Thyroid gland (tissue), 4 donors: ENCODE measurements around the gene ZC3H7A. TPM values are rescaled to one million over a fixed set of nuclear protein-coding genes. Genes with fewer than 3 reads are reported as not detected.

Experiments
- DNase-seq, 2 donors: peaks; one replicate each; pipeline ENCODE4 v3.0.0-alpha.2; 2019
- H3K27ac ChIP-seq, 3 donors: fragments of 200-600 bp; sonication (generic); 1 replicate in 2 of 3; 2 replicates in 1 of 3; pipeline ENCODE4 v1.5.1; 2016 to 2019; ENCODE audit warnings: mild to moderate bottlenecking in 1 of 3, moderate library complexity in 1 of 3
- H3K27me3 ChIP-seq: fragments of 200-600 bp; sonication (generic); one replicate; pipeline ENCODE4 v1.5.1; 2019
- H3K36me3 ChIP-seq, 2 donors: fragments of 200-600 bp; sonication (generic); one replicate each; pipeline ENCODE4 v1.5.1; 2016 to 2019
- H3K4me1 ChIP-seq, 2 donors: fragments of 200-600 bp; sonication (generic); one replicate each; pipeline ENCODE4 v1.5.1; 2017 to 2019
- H3K4me3 ChIP-seq, 3 donors: fragments of 200-600 bp; sonication (generic); replicated peaks in 1 of 3; 1 replicate in 2 of 3; 2 replicates in 1 of 3; pipeline ENCODE4 v1.5.1; 2016; ENCODE audit warnings: mild to moderate bottlenecking in 1 of 3
- H3K9me3 ChIP-seq: fragments of 200-600 bp; sonication (generic); one replicate; pipeline ENCODE4 v1.5.1; 2017
- CTCF ChIP-seq, 6 experiments: fragments of 200-600 bp in 3 of 6; fragments of 450-650 bp in 3 of 6; sonication (generic) in 3 of 6; IDR thresholded peaks; one replicate each; pipeline ENCODE4 v1.5.1; 2016 to 2019; ENCODE audit warnings: antibody characterized with exemption in 6 of 6, mild to moderate bottlenecking in 2 of 6, inconsistent platforms in 1 of 6, moderate library complexity in 1 of 6
- POLR2A ChIP-seq, 2 donors: fragments of 450-650 bp; IDR thresholded peaks; one replicate each; pipeline ENCODE4 v1.6.1; 2017; ENCODE audit warnings: antibody characterized with exemption in 2 of 2, mild to moderate bottlenecking in 2 of 2, moderate library complexity in 1 of 2
- WGBS, 2 donors: methylation state at CpG; one replicate each; pipeline ENCODE4 v1.1.5; 2017; 5-methylcytosine and 5-hydroxymethylcytosine counted together
- intact Hi-C: fragments of 100-400 bp; cut with DNase I; formaldehyde crosslinking; loops from one replicate; pipeline ENCODE4 v1.15.1; 2023
- total RNA-seq, 4 donors: library from RNA; depleted of rRNA; stranded (reverse); fragments of >200 nt; gene quantifications; one replicate each; pipeline ENCODE4 v1.2.3, GENCODE V29; 2016

Gene ZC3H7A
- total RNA-seq, 4 donors from 2014 or later = 48.9 to 105 (median 62.7) TPM

GRCh38 chr16:11734025-11734652 is 62.9 kb downstream of the ZC3H7A start:
- Histone ChIP-seq H3K4me1 (peaks cover 37 to 57% of the 10 kb centered on the region in 2 donors), H3K4me3 (no peak overlapping the region), H3K9me3 (no peaks in the 10 kb centered on the region), H3K36me3 (peaks cover 24 to 29% of the 10 kb centered on the region in 2 donors), H3K27ac (peak overlapping the region; percentile 36 to 80 (median 68)), H3K27me3 (no peaks in the 10 kb centered on the region)
- peak; percentile 44 to 56 for DNase-seq
- intact Hi-C loops = no loop called here
- 36 to 46% methylated on average over 3 of the region's 3 CpGs for WGBS, 2 donors
- no peak for TF ChIP-seq CTCF (IDR thresholded peaks at IDR 0.05)
- no peak for TF ChIP-seq POLR2A (IDR thresholded peaks at IDR 0.05)

GRCh38 chr16:11731222-11731621 is 65.8 kb downstream of the ZC3H7A start:
- Histone ChIP-seq H3K4me3 (no peak overlapping the region), H3K9me3 (no peaks in the 10 kb centered on the region), H3K27me3 (no peaks in the 10 kb centered on the region), H3K27ac (peak overlapping the region; percentile 78 to 93 (median 89)), H3K36me3 (peaks cover 16 to 19% of the 10 kb centered on the region in 2 donors), H3K4me1 (peaks cover 48 to 77% of the 10 kb centered on the region in 2 donors)
- intact Hi-C loops = no loop called here
- WGBS, 2 donors = 83 to 85% methylated on average over 3 of the region's 3 CpGs
- DNase-seq = no peak
- TF ChIP-seq CTCF (IDR thresholded peaks at IDR 0.05) (no peak), POLR2A (IDR thresholded peaks at IDR 0.05) (no peak)

GRCh38 chr16:11729787-11730186 is 67.3 kb downstream of the ZC3H7A start:
- no peaks in the 10 kb centered on the region for H3K27me3 ChIP-seq
- DNase-seq = peak in 1 of 2 donors; percentile 33
- WGBS, 2 donors = 88 to 93% methylated on average over 3 of the region's 3 CpGs
- H3K9me3 ChIP-seq = no peaks in the 10 kb centered on the region
- intact Hi-C loops = no loop called here
- H3K27ac ChIP-seq = peak overlapping the region; percentile 78 to 93 (median 89)
- H3K4me3 ChIP-seq = no peak overlapping the region
- H3K4me1 ChIP-seq = peaks cover 51 to 78% of the 10 kb centered on the region in 2 donors
- H3K36me3 ChIP-seq = peaks cover 4 to 12% of the 10 kb centered on the region in 2 donors
- no peak for TF ChIP-seq POLR2A (IDR thresholded peaks at IDR 0.05)
- no peak for TF ChIP-seq CTCF (IDR thresholded peaks at IDR 0.05)

- no peak for DNase-seq
- WGBS, 2 donors = 76 to 77% methylated on average over 4 of the region's 4 CpGs
- H3K4me3 ChIP-seq = no peak overlapping the region
- H3K27me3 ChIP-seq = no peaks in the 10 kb centered on the region
- no peaks in the 10 kb centered on the region for H3K9me3 ChIP-seq
- H3K36me3 ChIP-seq = peaks cover 2 to 5% of the 10 kb centered on the region in 2 donors
- intact Hi-C loops = no loop called here
- peak overlapping the region; percentile 56 to 93 (median 89) for H3K27ac ChIP-seq
- no peak for TF ChIP-seq CTCF (IDR thresholded peaks at IDR 0.05)
- TF ChIP-seq POLR2A (IDR thresholded peaks at IDR 0.05) = no peak
- peaks cover 54 to 80% of the 10 kb centered on the region in 2 donors for H3K4me1 ChIP-seq
These were observed 69.1 kb downstream of the ZC3H7A start for GRCh38 chr16:11727796-11728543.

GRCh38 chr16:11726008-11726407 is 71.0 kb downstream of the ZC3H7A start:
- Histone ChIP-seq H3K4me1 (peaks cover 65 to 92% of the 10 kb centered on the region in 2 donors), H3K9me3 (no peaks in the 10 kb centered on the region), H3K4me3 (no peak overlapping the region), H3K27ac (peak overlapping the region; percentile 82 to 93 (median 89)), H3K36me3 (peaks cover 2 to 5% of the 10 kb centered on the region in 2 donors), H3K27me3 (no peaks in the 10 kb centered on the region)
- DNase-seq = no peak
- WGBS, 2 donors = 89 to 92% methylated on average over 8 of the region's 8 CpGs
- intact Hi-C loops = no loop called here
- TF ChIP-seq CTCF (IDR thresholded peaks at IDR 0.05) = no peak
- no peak for TF ChIP-seq POLR2A (IDR thresholded peaks at IDR 0.05)
